KMS-11 (cell line): ENCODE measurements around the gene CEP120.

Experiments
- H2AFZ ChIP-seq: fragments of 200-600 bp; sonication (generic); 2 replicates; pipeline ENCODE4 v1.6.1; 2016; ENCODE audit warnings: antibody characterized with exemption, mixed run types, low read depth
- H3K27ac ChIP-seq: fragments of 200-600 bp; sonication (generic); 2 replicates; pipeline ENCODE4 v1.6.1; 2016; ENCODE audit warnings: mild to moderate bottlenecking, mixed run types
- H3K27me3 ChIP-seq: fragments of 200-600 bp; sonication (generic); 2 replicates; pipeline ENCODE4 v1.6.1; 2017; ENCODE audit warnings: mild to moderate bottlenecking, low read depth, mixed run types, moderate library complexity; ENCODE audit not compliant: insufficient read depth
- H3K36me3 ChIP-seq: fragments of 200-600 bp; sonication (generic); 2 replicates; pipeline ENCODE4 v1.6.1; 2017; ENCODE audit warnings: mild to moderate bottlenecking, mixed run types; ENCODE audit not compliant: insufficient read depth
- H3K4me1 ChIP-seq: fragments of 200-600 bp; sonication (generic); 2 replicates; pipeline ENCODE4 v1.6.1; 2016; ENCODE audit warnings: mild to moderate bottlenecking, low read depth, mixed run types; ENCODE audit not compliant: poor library complexity, severe bottlenecking
- H3K4me2 ChIP-seq: fragments of 200-600 bp; sonication (generic); 2 replicates; pipeline ENCODE4 v1.7.0; 2016; ENCODE audit warnings: mild to moderate bottlenecking, mixed run types
- H3K4me3 ChIP-seq: fragments of 200-600 bp; sonication (generic); IDR thresholded peaks from 2 replicates; pipeline ENCODE4 v1.6.1; 2017; ENCODE audit warnings: low read depth, low read length, mixed read lengths; ENCODE audit not compliant: insufficient read depth
- H3K79me2 ChIP-seq: fragments of 200-600 bp; sonication (generic); 2 replicates; pipeline ENCODE4 v1.6.1; 2016; ENCODE audit warnings: low read depth, mixed run types; ENCODE audit not compliant: insufficient read depth
- H3K9ac ChIP-seq: fragments of 200-600 bp; sonication (generic); 2 replicates; pipeline ENCODE4 v1.6.1; 2016; ENCODE audit warnings: mild to moderate bottlenecking, mixed run types
- H4K20me1 ChIP-seq: fragments of 200-600 bp; sonication (generic); 2 replicates; pipeline ENCODE4 v1.6.1; 2016; ENCODE audit warnings: mild to moderate bottlenecking, mixed run types; ENCODE audit not compliant: insufficient read depth
- TF ChIP-seq, protein P1 (sequence below): fragments of 200-600 bp; sonication (generic); conservative IDR thresholded peaks from 2 replicates; pipeline ENCODE4 v1.6.1; 2017; ENCODE audit warnings: low read depth, mild to moderate bottlenecking, antibody characterized with exemption, low read length, moderate library complexity, mixed read lengths

The CEP120 gene

DNA sequence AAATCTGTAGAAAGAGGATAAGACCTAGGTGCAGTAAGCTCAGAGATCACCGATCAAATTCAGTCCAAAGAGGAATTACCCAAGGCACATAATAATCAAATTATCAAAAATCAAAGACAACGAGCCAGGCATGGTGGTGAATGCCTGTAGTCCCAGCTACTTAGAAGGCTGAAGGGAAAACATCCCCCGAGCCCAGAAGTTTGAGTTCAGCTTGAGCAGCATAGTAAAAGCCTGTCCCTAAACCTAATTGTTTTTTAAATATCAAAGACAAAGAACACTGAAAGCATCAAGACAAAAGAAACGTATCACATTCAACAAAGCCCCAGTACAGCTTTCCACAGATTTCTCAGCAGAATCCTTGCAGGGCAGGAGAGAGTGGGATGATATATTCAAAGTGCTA, 122.9 kb downstream of the CEP120 start:
- Histone ChIP-seq H4K20me1 (no peaks in the 10 kb centered on the region), H3K27ac (no peak overlapping the region), H3K4me2 (peak overlapping the region; percentile 67), H3K36me3 (no peaks in the 10 kb centered on the region), H3K4me3 (no peak overlapping the region), H3K27me3 (no peaks in the 10 kb centered on the region), H3K9ac (no peak overlapping the region), H3K4me1 (peaks cover 33% of the 10 kb centered on the region), H3K79me2 (no peaks in the 10 kb centered on the region), H2AFZ (no peak overlapping the region)
- TF ChIP-seq, protein P1, sequence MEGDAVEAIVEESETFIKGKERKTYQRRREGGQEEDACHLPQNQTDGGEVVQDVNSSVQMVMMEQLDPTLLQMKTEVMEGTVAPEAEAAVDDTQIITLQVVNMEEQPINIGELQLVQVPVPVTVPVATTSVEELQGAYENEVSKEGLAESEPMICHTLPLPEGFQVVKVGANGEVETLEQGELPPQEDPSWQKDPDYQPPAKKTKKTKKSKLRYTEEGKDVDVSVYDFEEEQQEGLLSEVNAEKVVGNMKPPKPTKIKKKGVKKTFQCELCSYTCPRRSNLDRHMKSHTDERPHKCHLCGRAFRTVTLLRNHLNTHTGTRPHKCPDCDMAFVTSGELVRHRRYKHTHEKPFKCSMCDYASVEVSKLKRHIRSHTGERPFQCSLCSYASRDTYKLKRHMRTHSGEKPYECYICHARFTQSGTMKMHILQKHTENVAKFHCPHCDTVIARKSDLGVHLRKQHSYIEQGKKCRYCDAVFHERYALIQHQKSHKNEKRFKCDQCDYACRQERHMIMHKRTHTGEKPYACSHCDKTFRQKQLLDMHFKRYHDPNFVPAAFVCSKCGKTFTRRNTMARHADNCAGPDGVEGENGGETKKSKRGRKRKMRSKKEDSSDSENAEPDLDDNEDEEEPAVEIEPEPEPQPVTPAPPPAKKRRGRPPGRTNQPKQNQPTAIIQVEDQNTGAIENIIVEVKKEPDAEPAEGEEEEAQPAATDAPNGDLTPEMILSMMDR = no peak

DNA sequence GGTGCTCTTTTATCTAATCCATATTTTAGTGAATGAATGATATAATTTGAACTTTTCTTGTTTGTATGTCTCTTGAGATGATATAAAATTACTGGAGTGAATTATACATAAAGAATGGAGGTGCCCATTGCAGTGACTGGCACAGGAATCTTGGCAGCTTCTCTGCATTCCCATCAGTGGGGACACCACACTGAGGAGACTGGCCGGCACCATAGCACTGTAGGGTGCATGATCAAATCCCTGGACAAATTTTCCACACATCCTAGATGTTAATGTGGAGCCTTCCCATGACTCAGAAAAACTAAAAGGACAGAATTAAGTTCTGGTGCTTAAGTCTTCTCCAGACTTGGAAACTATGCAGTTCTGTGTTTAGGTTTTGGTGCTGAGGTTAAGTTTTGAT, 124.1 kb downstream of the CEP120 start:
- no peak overlapping the region for H3K4me3 ChIP-seq
- H3K9ac ChIP-seq = no peak overlapping the region
- H3K4me2 ChIP-seq = no peak overlapping the region
- peaks cover 22% of the 10 kb centered on the region for H3K4me1 ChIP-seq
- H3K79me2 ChIP-seq = no peaks in the 10 kb centered on the region
- H3K27ac ChIP-seq = no peak overlapping the region
- H4K20me1 ChIP-seq = no peaks in the 10 kb centered on the region
- H3K36me3 ChIP-seq = no peaks in the 10 kb centered on the region
- TF ChIP-seq, protein P1 = no peak
- H2AFZ ChIP-seq = no peak overlapping the region
- no peaks in the 10 kb centered on the region for H3K27me3 ChIP-seq

- no peak overlapping the region for H3K27ac ChIP-seq
- H4K20me1 ChIP-seq = no peaks in the 10 kb centered on the region
- TF ChIP-seq, protein P1 = no peak
- H3K79me2 ChIP-seq = no peaks in the 10 kb centered on the region
- H3K4me2 ChIP-seq = no peak overlapping the region
- H3K36me3 ChIP-seq = no peaks in the 10 kb centered on the region
- no peaks in the 10 kb centered on the region for H3K27me3 ChIP-seq
- H2AFZ ChIP-seq = no peak overlapping the region
- H3K4me1 ChIP-seq = peaks cover 21% of the 10 kb centered on the region
- no peak overlapping the region for H3K4me3 ChIP-seq
- H3K9ac ChIP-seq = no peak overlapping the region
These were observed 124.7 kb downstream of the CEP120 start for GRCh38 chr5:123298335-123299030.

DNA sequence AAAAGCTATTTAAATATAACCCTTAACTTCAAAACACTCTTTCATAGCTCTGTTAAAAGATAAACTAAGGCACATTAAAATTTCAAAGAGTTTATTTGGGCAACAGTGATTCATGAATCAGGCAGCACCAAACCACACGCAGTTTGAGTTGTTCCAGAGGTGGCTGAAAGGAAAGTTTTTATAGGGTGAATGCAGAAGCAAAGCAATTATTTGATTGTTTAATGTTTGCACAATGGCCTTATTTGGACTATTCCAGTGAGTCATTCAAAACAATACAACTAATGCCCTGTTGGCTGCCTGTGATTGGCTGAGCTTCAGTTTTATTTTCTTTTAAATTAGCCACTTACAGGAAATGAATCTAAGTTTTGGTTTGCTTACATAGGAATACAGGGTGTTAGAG, 125.3 kb downstream of the CEP120 start:
- no peaks in the 10 kb centered on the region for H3K36me3 ChIP-seq
- no peak overlapping the region for H3K4me2 ChIP-seq
- no peak overlapping the region for H3K27ac ChIP-seq
- no peak overlapping the region for H3K9ac ChIP-seq
- H3K4me3 ChIP-seq = no peak overlapping the region
- peaks cover 21% of the 10 kb centered on the region for H3K4me1 ChIP-seq
- no peaks in the 10 kb centered on the region for H3K79me2 ChIP-seq
- TF ChIP-seq, protein P1 = no peak
- no peak overlapping the region for H2AFZ ChIP-seq
- H3K27me3 ChIP-seq = no peaks in the 10 kb centered on the region
- no peaks in the 10 kb centered on the region for H4K20me1 ChIP-seq
